ENCODE measurements around the gene CDC42BPA. TPM values are rescaled to one million over a fixed set of nuclear protein-coding genes. Genes with fewer than 3 reads are reported as not detected.

The CDC42BPA gene
- total and polyA plus RNA-seq, 8 donors: 6.2 to 198 (median 64.5) TPM

DNA sequence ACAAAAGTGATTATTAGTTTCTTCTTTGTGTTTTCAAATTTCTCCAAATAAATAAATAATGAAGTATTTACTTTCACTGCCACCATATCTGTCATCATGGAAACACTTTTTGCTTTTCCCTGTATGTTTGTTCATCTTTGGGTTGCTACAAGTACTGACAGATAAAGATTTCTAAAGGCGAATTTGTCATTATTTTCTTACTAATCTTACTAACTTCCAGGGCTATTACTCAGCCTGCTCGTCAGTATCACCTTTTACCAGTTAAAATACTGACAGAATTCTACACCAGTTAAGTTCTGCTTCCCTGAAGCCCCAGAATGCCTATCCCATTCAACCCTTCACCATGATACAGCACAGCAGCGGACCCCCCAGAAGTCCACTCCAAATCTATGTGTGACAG, 106.1 kb downstream of the CDC42BPA start:
- no peak overlapping the region for H3K4me3 ChIP-seq
- peaks cover 0 to 8% (median 2%) of the 10 kb centered on the region in 4 donors for H3K36me3 ChIP-seq
- intact Hi-C loops (cut with DNase I; ENCODE audit: low total_unique reads): no loop called here
- H3K27me3 ChIP-seq: no peaks in the 10 kb centered on the region
- 69 to 74% (median 73%) methylated on average over 3 of the region's 3 CpGs for WGBS, 5 donors
- peaks cover 4 to 17% (median 11%) of the 10 kb centered on the region in 4 donors for H3K4me1 ChIP-seq
- no peak overlapping the region for H3K27ac ChIP-seq
- no peaks in the 10 kb centered on the region for H3K9me3 ChIP-seq
- no peak for DNase-seq
- TF ChIP-seq, protein P1, sequence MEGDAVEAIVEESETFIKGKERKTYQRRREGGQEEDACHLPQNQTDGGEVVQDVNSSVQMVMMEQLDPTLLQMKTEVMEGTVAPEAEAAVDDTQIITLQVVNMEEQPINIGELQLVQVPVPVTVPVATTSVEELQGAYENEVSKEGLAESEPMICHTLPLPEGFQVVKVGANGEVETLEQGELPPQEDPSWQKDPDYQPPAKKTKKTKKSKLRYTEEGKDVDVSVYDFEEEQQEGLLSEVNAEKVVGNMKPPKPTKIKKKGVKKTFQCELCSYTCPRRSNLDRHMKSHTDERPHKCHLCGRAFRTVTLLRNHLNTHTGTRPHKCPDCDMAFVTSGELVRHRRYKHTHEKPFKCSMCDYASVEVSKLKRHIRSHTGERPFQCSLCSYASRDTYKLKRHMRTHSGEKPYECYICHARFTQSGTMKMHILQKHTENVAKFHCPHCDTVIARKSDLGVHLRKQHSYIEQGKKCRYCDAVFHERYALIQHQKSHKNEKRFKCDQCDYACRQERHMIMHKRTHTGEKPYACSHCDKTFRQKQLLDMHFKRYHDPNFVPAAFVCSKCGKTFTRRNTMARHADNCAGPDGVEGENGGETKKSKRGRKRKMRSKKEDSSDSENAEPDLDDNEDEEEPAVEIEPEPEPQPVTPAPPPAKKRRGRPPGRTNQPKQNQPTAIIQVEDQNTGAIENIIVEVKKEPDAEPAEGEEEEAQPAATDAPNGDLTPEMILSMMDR (IDR thresholded peaks at IDR 0.05): no peak
- TF ChIP-seq EP300 (IDR thresholded peaks at IDR 0.05) (no peak), POLR2AphosphoS5 (IDR thresholded peaks at IDR 0.05) (no peak), POLR2A (IDR thresholded peaks at IDR 0.05) (no peak)

DNA sequence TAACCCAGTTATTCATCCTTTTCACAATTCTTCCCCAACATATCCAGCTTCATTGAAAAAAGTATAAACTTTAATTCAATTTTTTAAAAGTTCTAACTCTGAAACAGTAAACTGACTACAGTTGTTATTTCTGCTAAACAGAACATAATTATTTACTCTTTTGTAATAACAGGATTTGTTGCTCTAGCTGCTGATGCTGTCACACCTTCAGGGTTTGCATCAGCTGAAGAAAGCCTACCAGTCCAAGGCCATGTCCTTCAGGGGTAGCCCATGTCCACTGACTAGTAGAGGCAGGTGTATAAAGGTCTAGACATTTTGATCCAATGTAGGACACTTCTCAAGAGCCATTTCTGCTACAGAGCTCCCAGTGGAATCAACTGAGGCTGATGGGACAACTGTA, 107.7 kb downstream of the CDC42BPA start:
- Histone ChIP-seq H3K4me1 (peaks cover 4 to 13% (median 8%) of the 10 kb centered on the region in 4 donors), H3K9me3 (no peaks in the 10 kb centered on the region)
- no peak for DNase-seq

DNA sequence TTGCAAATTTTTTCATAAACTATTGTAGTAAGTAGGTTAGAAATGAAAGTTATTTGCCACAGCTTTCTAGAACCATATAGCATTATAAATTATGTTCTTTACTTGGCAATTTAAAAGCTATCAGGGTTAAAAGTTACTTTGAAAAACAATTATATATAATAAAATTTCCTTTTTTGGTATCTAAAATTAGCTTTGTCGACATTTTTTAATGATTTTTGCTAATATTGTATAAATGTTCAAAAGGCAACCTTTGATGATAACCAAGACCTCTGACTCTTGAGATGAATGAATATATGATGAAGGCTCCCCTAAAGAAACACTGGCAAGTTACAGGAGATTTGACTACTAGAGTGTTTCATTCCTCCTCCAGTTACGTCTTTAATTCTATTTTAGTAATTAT, 121.2 kb downstream of the CDC42BPA start:
- no peak overlapping the region for H3K4me3 ChIP-seq
- DNase-seq: no peak
- H3K4me1 ChIP-seq: no peaks in the 10 kb centered on the region
- H3K9me3 ChIP-seq: no peaks in the 10 kb centered on the region
- H3K27me3 ChIP-seq: no peaks in the 10 kb centered on the region
- TF ChIP-seq POLR2A (IDR thresholded peaks at IDR 0.05): no peak
- TF ChIP-seq EP300 (IDR thresholded peaks at IDR 0.05): no peak
- TF ChIP-seq, protein P1 (IDR thresholded peaks at IDR 0.05): no peak
- no peak for TF ChIP-seq POLR2AphosphoS5 (IDR thresholded peaks at IDR 0.05)
- intact Hi-C loops (cut with DNase I; ENCODE audit: low total_unique reads): no loop called here
- WGBS, 5 donors: 87 to 94% (median 92%) methylated on average over 2 of the region's 2 CpGs
- H3K27ac ChIP-seq: no peak overlapping the region
- peaks cover 0 to 16% (median 7%) of the 10 kb centered on the region in 4 donors for H3K36me3 ChIP-seq

More for the DNA sequence above, 107.7 kb downstream of the CDC42BPA start:
- TF ChIP-seq POLR2A (IDR thresholded peaks at IDR 0.05): no peak
- no peak for TF ChIP-seq EP300 (IDR thresholded peaks at IDR 0.05)
- TF ChIP-seq, protein P1 (IDR thresholded peaks at IDR 0.05): no peak
- TF ChIP-seq POLR2AphosphoS5 (IDR thresholded peaks at IDR 0.05): no peak
- no peak overlapping the region for H3K4me3 ChIP-seq
- H3K27ac ChIP-seq: no peak overlapping the region
- intact Hi-C loops (cut with DNase I; ENCODE audit: low total_unique reads): no loop called here
- no peaks in the 10 kb centered on the region for H3K27me3 ChIP-seq
- peaks cover 0 to 8% (median 2%) of the 10 kb centered on the region in 4 donors for H3K36me3 ChIP-seq

DNA sequence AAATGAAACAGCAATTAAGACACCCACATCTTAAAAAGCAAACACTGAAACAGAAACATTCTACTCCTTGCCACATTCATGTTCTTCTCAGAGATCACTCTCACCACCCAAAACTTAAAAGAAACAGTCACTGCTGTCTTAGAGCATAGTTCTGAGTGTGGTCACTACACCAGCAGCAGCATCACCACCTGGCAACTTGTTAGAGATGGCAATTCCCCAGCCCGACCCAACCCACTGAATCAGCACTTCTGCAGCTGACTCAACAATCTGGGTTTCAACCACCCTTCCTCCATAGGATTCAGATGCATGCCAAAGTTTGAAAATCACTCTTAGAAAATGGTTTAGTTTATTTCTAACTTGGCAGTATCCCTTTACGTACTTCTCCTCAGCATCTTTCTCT, 126.1 kb downstream of the CDC42BPA start:
- no peaks in the 10 kb centered on the region for H3K4me1 ChIP-seq
- H3K27me3 ChIP-seq: no peaks in the 10 kb centered on the region
- H3K36me3 ChIP-seq: peaks cover 0 to 9% (median 5%) of the 10 kb centered on the region in 4 donors
- peak; percentile 36 to 51 for DNase-seq
- H3K27ac ChIP-seq: no peak overlapping the region
- intact Hi-C loops (cut with DNase I; ENCODE audit: low total_unique reads): no loop called here
- no peak overlapping the region for H3K4me3 ChIP-seq
- H3K9me3 ChIP-seq: no peaks in the 10 kb centered on the region
- WGBS, 5 donors: 47 to 67% (median 62%) methylated on average over 2 of the region's 2 CpGs
- TF ChIP-seq POLR2AphosphoS5 (IDR thresholded peaks at IDR 0.05) (no peak), POLR2A (IDR thresholded peaks at IDR 0.05) (no peak)
- TF ChIP-seq, protein P1 (IDR thresholded peaks at IDR 0.05): no peak

All from stomach (tissue), 9 donors.